ENCODE data around the gene FBXL4.
"Not testable (repeated sequence)": the region's sequence is repeated elsewhere in the genome, so short reads cannot be mapped to it uniquely, and the experiment has no call there.

The FBXL4 gene

DNA sequence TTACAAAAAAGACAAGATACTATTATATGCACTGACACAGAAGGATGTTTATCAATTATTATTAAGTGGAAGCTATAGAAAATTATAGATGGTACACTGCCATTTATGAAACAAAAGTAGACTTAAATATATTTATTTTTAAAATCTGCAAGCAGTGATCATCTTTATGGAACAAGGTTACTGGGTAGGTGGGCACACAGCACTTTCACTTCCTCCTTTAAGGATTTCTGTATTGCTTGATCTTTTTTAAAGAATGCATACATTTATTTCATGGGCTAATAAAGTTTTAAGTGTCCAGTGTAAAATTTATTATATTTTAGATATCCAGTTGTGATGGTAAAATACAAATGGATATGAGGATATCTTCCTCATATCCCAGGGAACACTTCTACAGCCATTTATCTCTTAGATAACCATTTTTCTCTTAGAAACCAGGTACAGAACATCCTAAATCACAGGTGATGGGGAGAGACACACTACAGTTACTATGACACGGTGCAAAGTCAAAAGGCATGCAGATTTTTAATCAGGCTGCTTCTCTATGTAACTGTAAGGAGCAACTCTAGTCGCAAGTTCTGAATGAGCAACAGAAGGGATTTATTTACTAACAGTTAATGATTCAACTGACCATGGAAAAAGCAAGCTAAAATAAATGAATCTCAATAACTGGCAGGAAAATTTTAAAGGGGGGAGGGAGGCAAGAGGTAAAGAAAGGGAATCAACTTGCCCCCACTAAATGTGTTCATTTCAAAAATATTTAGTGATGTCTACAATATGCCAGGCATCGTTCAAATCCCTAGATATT, 2.2 kb downstream of the FBXL4 start:
- DNase-seq (ENCODE audit: low spot score): no peak

DNA sequence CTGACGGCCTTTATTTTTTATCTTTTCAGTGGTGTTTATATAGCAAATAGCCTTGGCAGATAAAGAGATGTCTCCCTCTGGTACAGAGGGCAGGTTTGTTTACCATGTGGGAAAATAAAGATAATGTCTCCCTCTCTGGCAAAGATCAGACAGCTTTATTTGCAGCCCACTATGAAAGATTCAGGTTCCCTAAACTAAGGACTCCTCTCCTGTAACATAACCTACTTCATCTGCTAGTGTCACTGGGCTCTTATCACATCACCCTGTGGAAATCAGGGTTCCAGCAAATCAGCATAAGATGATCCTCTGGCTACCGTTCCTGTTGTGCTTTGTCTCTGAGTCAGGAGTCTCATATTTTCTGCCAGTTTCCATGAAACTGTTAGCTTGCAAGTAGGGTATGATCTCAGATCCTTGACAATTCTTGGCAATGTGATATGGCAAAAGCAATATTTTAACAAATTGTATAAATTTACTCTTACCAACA, 3.1 kb downstream of the FBXL4 start:
- no peak for DNase-seq (ENCODE audit: low spot score)

GRCh38 chr6:98944168-98944567, 3.6 kb downstream of the FBXL4 start:
- no peak for DNase-seq (ENCODE audit: low spot score)

- no peak for DNase-seq (ENCODE audit: low spot score)
Measured at GRCh38 chr6:98942263-98942803, 5.4 kb downstream of the FBXL4 start.

- no peak for DNase-seq (ENCODE audit: low spot score)
Measured at GRCh38 chr6:98941319-98941718, 6.4 kb downstream of the FBXL4 start.

DNA sequence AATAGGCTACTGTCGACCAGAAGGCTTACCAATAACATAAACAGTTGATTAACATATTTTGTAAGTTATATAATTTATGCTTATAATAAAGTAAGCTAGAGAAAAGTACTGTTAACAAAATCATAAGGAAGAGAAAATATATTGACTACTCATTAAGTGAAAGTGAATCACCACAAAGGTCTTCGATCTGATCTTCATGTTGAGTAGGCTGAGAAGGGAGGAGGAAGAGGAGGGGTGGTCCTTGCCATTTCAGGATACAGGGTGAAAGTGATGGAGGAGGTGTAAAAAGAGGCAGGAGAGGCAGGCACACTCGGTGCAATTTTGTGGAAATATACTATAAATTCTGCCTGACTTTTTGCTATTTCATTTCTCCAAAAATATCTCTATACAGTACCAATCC, 10.4 kb downstream of the FBXL4 start:
- DNase-seq (ENCODE audit: low spot score): no peak

GRCh38 chr6:98932381-98932780, 15.4 kb downstream of the FBXL4 start:
- DNase-seq (ENCODE audit: low spot score): no peak

GRCh38 chr6:98931696-98932095, 16.1 kb downstream of the FBXL4 start:
- no peak for DNase-seq (ENCODE audit: low spot score)

GRCh38 chr6:98929498-98930060, 18.2 kb downstream of the FBXL4 start:
- no peak for DNase-seq (ENCODE audit: low spot score)

DNA sequence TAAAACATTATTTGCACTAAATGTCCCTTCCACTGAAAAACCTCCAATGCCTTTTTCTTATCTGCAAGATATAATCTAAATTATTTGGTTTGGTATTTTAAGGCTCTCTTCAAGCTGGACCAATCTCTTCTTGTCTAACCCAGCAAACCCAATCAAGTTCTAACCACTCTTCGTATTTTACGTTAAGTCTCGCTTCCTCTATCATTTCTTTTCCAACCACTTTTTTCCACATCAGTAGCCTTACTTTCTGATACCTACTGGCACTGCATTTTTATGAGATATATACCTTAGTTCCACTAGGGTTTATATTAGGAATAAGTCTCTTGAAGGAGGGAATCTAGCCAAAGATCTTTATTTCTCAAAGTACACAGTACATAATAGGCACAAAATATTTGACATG, 19.1 kb downstream of the FBXL4 start:
- DNase-seq (ENCODE audit: low spot score): no peak

- DNase-seq (ENCODE audit: low spot score): no peak
Measured at GRCh38 chr6:98927534-98927933, 20.2 kb downstream of the FBXL4 start.

DNA sequence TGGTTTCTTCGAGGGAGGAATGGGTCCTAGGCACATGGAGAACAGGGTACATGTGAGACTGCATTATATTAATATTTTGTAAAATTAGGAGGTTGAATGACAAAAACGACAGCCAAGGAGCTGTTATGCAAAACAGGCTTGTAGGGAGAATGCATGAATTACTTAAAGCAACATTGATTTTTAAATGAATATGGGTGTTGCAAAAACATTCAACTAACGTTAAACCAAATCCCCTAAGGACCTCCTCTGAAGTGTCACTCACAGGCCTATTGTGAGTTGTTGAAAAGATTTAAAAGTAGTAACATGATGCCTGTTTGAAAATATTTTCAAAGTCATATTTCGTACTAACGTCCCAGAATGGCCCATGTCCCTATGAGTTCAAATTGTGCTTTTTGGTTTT, 21.9 kb downstream of the FBXL4 start:
- no peak for DNase-seq (ENCODE audit: low spot score)

- DNase-seq (ENCODE audit: low spot score): no peak
Measured at GRCh38 chr6:98924647-98925046, 23.1 kb downstream of the FBXL4 start.

GRCh38 chr6:98920904-98921431, 26.8 kb downstream of the FBXL4 start:
- no peak for DNase-seq (ENCODE audit: low spot score)

GRCh38 chr6:98910946-98911345, 36.8 kb downstream of the FBXL4 start:
- DNase-seq (ENCODE audit: low spot score): not testable (repeated sequence)

GRCh38 chr6:98909236-98909635, 38.5 kb downstream of the FBXL4 start:
- DNase-seq (ENCODE audit: low spot score): no peak

DNA sequence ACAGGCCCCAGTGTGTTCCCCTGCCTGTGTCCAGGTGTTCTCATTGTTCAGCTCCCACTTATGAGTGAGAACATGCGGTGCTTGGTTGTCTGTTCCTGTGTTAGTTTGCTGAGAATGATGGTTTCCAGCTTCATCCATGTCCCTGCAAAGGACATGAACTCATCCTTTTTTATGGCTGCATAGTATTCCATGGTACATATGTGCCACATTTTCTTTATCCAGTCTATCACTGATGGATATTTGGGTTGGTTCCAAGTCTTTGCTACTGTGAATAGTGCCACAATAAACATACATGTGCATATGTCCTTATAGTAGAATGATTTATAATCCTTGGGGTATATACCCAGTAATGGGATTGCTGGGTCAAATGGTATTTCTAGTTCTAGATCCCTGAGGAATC, 41.4 kb downstream of the FBXL4 start:
- DNase-seq (ENCODE audit: low spot score): not testable (repeated sequence)

DNA sequence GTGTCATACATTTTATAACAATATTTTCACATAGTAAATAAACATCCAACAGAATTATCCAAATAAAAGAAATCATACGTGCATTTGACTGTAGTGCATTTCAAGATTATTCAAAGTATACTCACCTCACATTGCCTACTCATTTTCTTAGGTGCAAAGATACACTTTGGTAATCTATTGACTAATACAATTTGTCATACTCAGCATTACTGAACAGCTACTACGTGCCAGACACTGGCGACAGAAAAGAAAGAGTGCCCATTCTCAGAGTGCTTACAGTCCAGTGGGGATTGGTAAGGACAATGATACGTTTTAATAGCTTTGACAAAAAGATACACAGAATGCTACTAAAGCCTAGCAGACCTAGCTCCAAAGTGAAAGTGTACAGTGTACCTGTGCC, 42.0 kb downstream of the FBXL4 start:
- DNase-seq (ENCODE audit: low spot score): no peak

GRCh38 chr6:98904096-98904495, 43.6 kb downstream of the FBXL4 start:
- DNase-seq (ENCODE audit: low spot score): no peak

- DNase-seq (ENCODE audit: low spot score): no peak
Measured at GRCh38 chr6:98900706-98901105, 47.0 kb downstream of the FBXL4 start.

- no peak for DNase-seq (ENCODE audit: low spot score)
Measured at GRCh38 chr6:98894810-98895209, 52.9 kb downstream of the FBXL4 start.

DNA sequence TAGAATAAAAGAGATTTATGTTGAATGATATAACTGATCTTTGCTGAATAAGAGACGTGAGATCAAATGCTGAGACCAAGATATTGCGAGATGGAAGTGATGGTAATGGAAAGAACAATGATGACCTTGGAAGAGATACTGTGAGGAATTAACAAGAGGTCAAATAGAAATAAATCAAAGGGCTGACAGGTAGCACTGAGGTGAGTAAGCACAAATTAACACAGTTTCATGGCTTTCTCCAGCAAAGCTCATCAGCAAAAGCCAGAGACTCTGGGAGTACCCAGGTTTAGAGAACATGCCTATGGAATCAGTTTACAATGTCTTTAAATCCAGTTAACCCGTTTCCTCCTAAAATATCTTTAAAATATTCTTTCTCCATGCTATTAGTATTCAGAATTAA, 60.1 kb downstream of the FBXL4 start:
- DNase-seq (ENCODE audit: low spot score): no peak

- DNase-seq (ENCODE audit: low spot score): no peak
Measured at GRCh38 chr6:98885330-98885729, 62.4 kb downstream of the FBXL4 start.

All from CD4-positive, alpha-beta T cell treated with Interleukin-2 at 100 ng/mL for 4 hours (primary cell).